GM10248 (cell line): Measurements from ENCODE around the gene KISS1R.
"Not testable (repeated sequence)": the region's sequence is repeated elsewhere in the genome, so short reads cannot be mapped to it uniquely, and the experiment has no call there.

Experiments
- CTCF ChIA-PET: fragments of 300-600 bp; sonication (Branson Sonifier 250); formaldehyde crosslinking; extraction: SDS; loops from one replicate; lab custom pipeline; 2021; ENCODE audit warnings: antibody characterized with exemption; lab: Yijun Ruan, JAX
- POLR2A ChIA-PET: fragments of 350-650 bp; sonication (Branson Sonifier 250); formaldehyde crosslinking; extraction: SDS; loops from one replicate; lab custom pipeline; 2020; ENCODE audit warnings: antibody characterized with exemption; lab: Yijun Ruan, JAX
- DNase-seq: peaks from one replicate; pipeline ENCODE4 v3.0.0; 2012; ENCODE audit errors: extremely low spot score
- TF ChIP-seq, protein P1 (sequence below): IDR thresholded peaks from 2 replicates; pipeline ENCODE4 v1.5.1; 2012; ENCODE audit warnings: mild to moderate bottlenecking, low read depth; ENCODE audit errors: extremely low read depth, missing control alignments, control extremely low read depth

Gene KISS1R

GRCh38 chr19:953445-954271 lies 36.5 kb downstream of the KISS1R start:
- ChIA-PET POLR2A (no interaction called here), CTCF (no interaction called here)
- TF ChIP-seq, protein P1, sequence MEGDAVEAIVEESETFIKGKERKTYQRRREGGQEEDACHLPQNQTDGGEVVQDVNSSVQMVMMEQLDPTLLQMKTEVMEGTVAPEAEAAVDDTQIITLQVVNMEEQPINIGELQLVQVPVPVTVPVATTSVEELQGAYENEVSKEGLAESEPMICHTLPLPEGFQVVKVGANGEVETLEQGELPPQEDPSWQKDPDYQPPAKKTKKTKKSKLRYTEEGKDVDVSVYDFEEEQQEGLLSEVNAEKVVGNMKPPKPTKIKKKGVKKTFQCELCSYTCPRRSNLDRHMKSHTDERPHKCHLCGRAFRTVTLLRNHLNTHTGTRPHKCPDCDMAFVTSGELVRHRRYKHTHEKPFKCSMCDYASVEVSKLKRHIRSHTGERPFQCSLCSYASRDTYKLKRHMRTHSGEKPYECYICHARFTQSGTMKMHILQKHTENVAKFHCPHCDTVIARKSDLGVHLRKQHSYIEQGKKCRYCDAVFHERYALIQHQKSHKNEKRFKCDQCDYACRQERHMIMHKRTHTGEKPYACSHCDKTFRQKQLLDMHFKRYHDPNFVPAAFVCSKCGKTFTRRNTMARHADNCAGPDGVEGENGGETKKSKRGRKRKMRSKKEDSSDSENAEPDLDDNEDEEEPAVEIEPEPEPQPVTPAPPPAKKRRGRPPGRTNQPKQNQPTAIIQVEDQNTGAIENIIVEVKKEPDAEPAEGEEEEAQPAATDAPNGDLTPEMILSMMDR: no peak
- DNase-seq: no peak

GRCh38 chr19:954272-954671 lies 37.1 kb downstream of the KISS1R start:
- POLR2A ChIA-PET: interaction anchor here (1.0 kb wide), 1 partner anchor 11 kb away, joined by 4 read pairs; no protein-coding TSS in a partner anchor
- CTCF ChIA-PET: interaction anchor here (0.6 to 2.3 kb wide), 5 partner anchors 11 to 98 kb away, joined by 3 to 9 read pairs (median 3); no protein-coding TSS in a partner anchor
- no peak for DNase-seq
- TF ChIP-seq, protein P1: no peak

DNA sequence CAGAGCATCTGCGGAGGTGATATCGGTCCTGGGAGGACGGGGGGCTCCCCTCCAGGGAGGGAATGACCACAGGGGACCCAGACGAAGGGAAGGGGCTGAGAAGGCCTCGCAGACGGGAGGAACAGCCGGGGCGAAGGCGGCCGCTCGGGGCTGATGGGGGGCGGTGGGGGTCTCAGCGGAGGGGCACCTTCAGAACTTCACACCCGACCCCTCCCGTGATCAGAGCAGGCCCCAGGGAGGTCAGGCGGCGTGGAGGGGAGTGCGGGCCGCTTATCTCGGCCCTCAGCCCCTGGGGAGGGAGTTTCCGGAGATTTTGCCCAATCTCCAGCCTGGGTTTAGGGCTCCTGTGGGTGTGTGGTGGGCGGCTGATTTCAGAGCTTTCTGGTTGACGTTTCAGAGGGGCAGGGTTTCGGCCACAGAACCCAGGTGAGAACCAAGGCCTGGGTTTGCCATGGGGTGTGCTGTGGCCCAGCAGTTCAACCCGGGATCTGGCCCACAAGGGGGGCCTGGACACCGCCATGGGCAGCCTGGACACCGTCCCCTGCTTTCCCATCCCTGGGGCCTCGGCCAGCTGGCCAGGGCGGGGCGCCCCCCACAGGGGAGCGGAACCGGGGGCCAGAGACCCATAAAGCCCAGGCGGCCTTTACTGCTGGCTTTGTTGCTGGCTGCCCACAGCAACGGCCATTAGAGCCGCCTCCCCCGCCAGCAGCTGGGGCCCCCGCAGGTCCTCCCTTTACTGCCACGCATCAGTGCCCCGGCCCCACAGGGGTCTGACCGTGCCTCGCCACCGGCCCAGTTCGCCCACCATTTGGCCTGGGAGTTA lies 37.8 kb downstream of the KISS1R start:
- CTCF ChIA-PET: interaction anchor here (0.6 to 2.3 kb wide), 6 partner anchors 10 to 99 kb away, joined by 3 to 9 read pairs (median 3); no protein-coding TSS in a partner anchor

DNA sequence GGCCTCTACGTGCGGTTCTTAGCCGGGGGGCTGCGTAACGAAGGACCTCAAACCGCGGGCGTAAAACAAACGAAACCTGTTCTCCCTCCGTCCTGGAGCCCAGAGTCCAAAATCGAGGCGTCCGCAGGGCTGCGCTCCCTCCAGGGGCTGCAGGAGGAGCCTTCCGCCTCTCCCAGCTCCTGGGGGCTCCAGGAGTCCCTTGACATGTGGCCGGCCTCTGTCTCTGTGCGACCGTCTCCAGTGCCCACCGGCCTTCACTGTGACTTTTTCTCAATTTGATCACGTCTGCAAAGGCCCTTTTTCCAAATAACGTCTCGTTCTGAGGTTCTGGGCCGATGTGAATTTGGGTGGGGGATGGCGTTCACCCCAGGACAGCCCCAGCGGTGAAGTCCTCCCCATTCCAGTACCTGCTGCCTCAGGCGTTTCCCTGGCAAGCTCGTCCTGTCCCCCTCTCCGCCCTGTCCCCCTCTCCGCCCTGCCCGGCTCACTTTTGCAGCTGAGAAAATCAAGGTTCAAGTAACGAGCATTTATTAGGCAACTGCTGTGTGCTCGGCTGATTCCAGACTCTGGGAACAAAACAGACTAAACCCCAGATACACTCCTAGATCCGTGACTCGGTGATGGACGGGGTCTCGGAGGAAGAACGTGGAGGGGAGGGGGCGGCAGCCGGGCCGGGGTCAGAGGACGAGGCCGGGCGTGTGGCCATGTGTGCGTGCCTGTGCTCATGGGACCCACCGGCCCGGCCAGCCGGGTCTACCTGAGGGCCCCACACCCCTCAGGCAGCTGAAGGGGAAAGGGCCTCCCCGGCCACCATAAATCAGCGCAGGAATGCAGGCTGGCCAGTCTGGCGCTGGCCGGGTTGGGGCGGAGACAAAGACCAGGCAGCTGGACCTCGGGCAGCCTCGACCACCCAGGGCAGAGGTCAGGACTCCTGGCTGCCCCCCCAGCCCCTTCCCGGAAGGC lies 39.0 kb downstream of the KISS1R start:
- TF ChIP-seq, protein P1: no peak
- no peak for DNase-seq
- ChIA-PET POLR2A (no interaction called here), CTCF (interaction anchor here (2.2 to 2.3 kb wide), 2 partner anchors 15 to 26 kb away, joined by 6 to 9 read pairs; no protein-coding TSS in a partner anchor)

More for the DNA sequence above, 37.8 kb downstream of the KISS1R start:
- peak; percentile 90 for DNase-seq
- POLR2A ChIA-PET: interaction anchor here (1.0 kb wide), 1 partner anchor 12 kb away, joined by 4 read pairs; no protein-coding TSS in a partner anchor
- TF ChIP-seq, protein P1: no peak

GRCh38 chr19:956766-957440 lies 39.8 kb downstream of the KISS1R start:
- DNase-seq: no peak
- ChIA-PET CTCF (interaction anchor here (2.2 kb wide), 1 partner anchor 25 kb away, joined by 6 read pairs; no protein-coding TSS in a partner anchor), POLR2A (interaction anchor here (0.6 kb wide), 1 partner anchor 9 kb away, joined by 4 read pairs; no protein-coding TSS in a partner anchor)
- TF ChIP-seq, protein P1: no peak

- ChIA-PET POLR2A (interaction anchor here (0.6 kb wide), 1 partner anchor 8 kb away, joined by 4 read pairs; no protein-coding TSS in a partner anchor), CTCF (interaction anchor here (0.9 to 2.2 kb wide), 3 partner anchors 9 to 26 kb away, joined by 3 to 6 read pairs (median 3); partner anchors contain the start of gene WDR18)
- not testable (repeated sequence) for DNase-seq
Observed at GRCh38 chr19:957578-957977, 40.4 kb downstream of the KISS1R start.
